Heart left ventricle (tissue), 13 donors: ENCODE measurements around the gene HSPBP1.

Experiments
- CTCF ChIP-seq, 12 donors: fragments of 200-600 bp; sonication (generic) in 4 of 12; IDR thresholded peaks; one replicate each; pipeline versions ENCODE4 v1.5.0 to v1.8.0; 2018 to 2022; ENCODE audit warnings: antibody characterized with exemption in 12 of 12, mild to moderate bottlenecking in 5 of 12
- POLR2A ChIP-seq, 2 donors: fragments of 450-650 bp; IDR thresholded peaks; one replicate each; pipeline ENCODE4 v1.6.1; 2017; ENCODE audit warnings: antibody characterized with exemption in 2 of 2, mild to moderate bottlenecking in 2 of 2, moderate library complexity in 2 of 2
- donor health status: ischemic (EF 13 %, LVEDD 7.1; RV severe dilation, severe dysfunction).
- donor health status: DM: no; HTN: yes; CAD: no.
- donor health status: DM: no; HTN: no; CAD: no.
- donor health status: ischemic (EF 25% LVEDD 6.9; RV normal size, moderate dysfunction).
- donor health status: ischemic (EF 25% LVEDD 5.7; RV mildly dilated, moderate dysfunction).
- donor health status: ischemic (EF 35%, LVEDD 5.7; RV mildly dilated, moderate dysfunction).
- donor health status: nonischemic (EF 11% LVEDD 7.7; RV severe dilation, severe dysfunction).
- donor health status: DM: yes; HTN: yes; CAD: no.
- donor health status: PGD.
- donor health status: ischemic (EF 29% LVEDD 5.4; RV normal size, mild dysfunction).
- donor health status: nonischemic (EF 23%, LVEDD 6.1; RV moderate dilation, normal function).

GRCh38 chr19:55302318-55302703 lies 22.4 kb upstream of the HSPBP1 start:
- no peak for TF ChIP-seq CTCF (IDR thresholded peaks at IDR 0.05)
- no peak for TF ChIP-seq POLR2A (IDR thresholded peaks at IDR 0.05)
